Endothelial cell (in vitro differentiated cells): ENCODE results near the gene MAP2K1. TPM values are rescaled to one million over a fixed set of nuclear protein-coding genes. Genes with fewer than 3 reads are reported as not detected.
"Not testable (repeated sequence)": the region's sequence is repeated elsewhere in the genome, so short reads cannot be mapped to it uniquely, and the experiment has no call there.

Experiments used
- DNase-seq: peaks from one replicate; pipeline ENCODE4 v3.0.0; 2021; ENCODE audit warnings: low spot score
- H3K27ac Mint-ChIP-seq: one replicate; pipeline ENCODE4 v1.8.0; 2021; ENCODE audit warnings: mixed read lengths, inconsistent platforms; ENCODE audit not compliant: unreplicated experiment
- H3K27me3 Mint-ChIP-seq: one replicate; pipeline ENCODE4 v1.8.0; 2021; ENCODE audit warnings: mild to moderate bottlenecking, moderate library complexity, mixed read lengths, inconsistent platforms; ENCODE audit not compliant: unreplicated experiment
- H3K36me3 Mint-ChIP-seq: one replicate; pipeline ENCODE4 v1.8.0; 2021; ENCODE audit warnings: mild to moderate bottlenecking, low read depth, mixed read lengths, inconsistent platforms; ENCODE audit not compliant: unreplicated experiment
- H3K4me1 Mint-ChIP-seq: one replicate; pipeline ENCODE4 v1.8.0; 2021; ENCODE audit warnings: mild to moderate bottlenecking, mixed read lengths, inconsistent platforms; ENCODE audit not compliant: unreplicated experiment
- H3K4me3 Mint-ChIP-seq: one replicate; pipeline ENCODE4 v1.8.0; 2021; ENCODE audit warnings: mild to moderate bottlenecking, mixed read lengths, inconsistent platforms; ENCODE audit not compliant: unreplicated experiment
- H3K9me3 Mint-ChIP-seq: one replicate; pipeline ENCODE4 v1.8.0; 2021; ENCODE audit warnings: mixed read lengths, inconsistent platforms; ENCODE audit not compliant: unreplicated experiment
- CTCF ChIP-seq: fragments of 200-600 bp; sonication (generic); IDR thresholded peaks from one replicate; pipeline ENCODE4 v1.5.0; 2021; ENCODE audit warnings: antibody characterized with exemption; ENCODE audit not compliant: unreplicated experiment
- total RNA-seq: library from RNA; stranded (reverse); fragmentation: NEBNext Ultra II Directional; extraction: Animal tissue kit (Norgen Biotek cat#: 25700); gene quantifications from one replicate; pipeline ENCODE4 v1.2.1, GENCODE V29; 2021; ENCODE audit not compliant: unreplicated experiment

MAP2K1 gene
- total RNA-seq, 1 donor from 2014 or later: 139 TPM

- H3K4me1 Mint-ChIP-seq: peaks cover 17% of the 10 kb centered on the region
- H3K27ac Mint-ChIP-seq: peak overlapping the region; percentile 94
- H3K36me3 Mint-ChIP-seq: peaks cover 41% of the 10 kb centered on the region
- DNase-seq: no peak
- H3K27me3 Mint-ChIP-seq: peaks cover 9% of the 10 kb centered on the region
- no peaks in the 10 kb centered on the region for H3K9me3 Mint-ChIP-seq
- TF ChIP-seq CTCF: no peak
- peak overlapping the region; percentile 18 for H3K4me3 Mint-ChIP-seq
Measured at GRCh38 chr15:66459818-66460615, 73.3 kb downstream of the MAP2K1 start.

- peaks cover 17% of the 10 kb centered on the region for H3K4me1 Mint-ChIP-seq
- H3K36me3 Mint-ChIP-seq: peaks cover 41% of the 10 kb centered on the region
- not testable (repeated sequence) for DNase-seq, H3K9me3 Mint-ChIP-seq, H3K4me3 Mint-ChIP-seq, H3K27me3 Mint-ChIP-seq
- peak overlapping the region; percentile 94 for H3K27ac Mint-ChIP-seq
Measured at GRCh38 chr15:66461294-66461693, 74.6 kb downstream of the MAP2K1 start.

- H3K36me3 Mint-ChIP-seq: peaks cover 40% of the 10 kb centered on the region
- no peak overlapping the region for H3K27ac Mint-ChIP-seq
- H3K4me1 Mint-ChIP-seq: peaks cover 17% of the 10 kb centered on the region
- peaks cover 9% of the 10 kb centered on the region for H3K27me3 Mint-ChIP-seq
- no peak for TF ChIP-seq CTCF
- H3K9me3 Mint-ChIP-seq: no peaks in the 10 kb centered on the region
- no peak for DNase-seq
- H3K4me3 Mint-ChIP-seq: peak overlapping the region; percentile 21
Measured at GRCh38 chr15:66461917-66462316, 75.2 kb downstream of the MAP2K1 start.

- TF ChIP-seq CTCF: no peak
- Mint-ChIP-seq H3K9me3 (no peaks in the 10 kb centered on the region), H3K36me3 (peaks cover 40% of the 10 kb centered on the region), H3K4me1 (peaks cover 17% of the 10 kb centered on the region), H3K27ac (no peak overlapping the region), H3K27me3 (peaks cover 9% of the 10 kb centered on the region), H3K4me3 (peak overlapping the region; percentile 47)
- no peak for DNase-seq
Measured at GRCh38 chr15:66462627-66463026, 75.9 kb downstream of the MAP2K1 start.

GRCh38 chr15:66465294-66465693 lies 78.6 kb downstream of the MAP2K1 start:
- Mint-ChIP-seq H3K4me3 (peak overlapping the region; percentile 27), H3K4me1 (peaks cover 17% of the 10 kb centered on the region), H3K36me3 (peaks cover 39% of the 10 kb centered on the region)
- not testable (repeated sequence) for H3K27me3 Mint-ChIP-seq, H3K27ac Mint-ChIP-seq, DNase-seq, H3K9me3 Mint-ChIP-seq

- not testable (repeated sequence) for H3K9me3 Mint-ChIP-seq, H3K27me3 Mint-ChIP-seq, H3K4me3 Mint-ChIP-seq, H3K27ac Mint-ChIP-seq, DNase-seq
- Mint-ChIP-seq H3K36me3 (peaks cover 24% of the 10 kb centered on the region), H3K4me1 (peaks cover 21% of the 10 kb centered on the region)
Measured at GRCh38 chr15:66467162-66468040, 80.7 kb downstream of the MAP2K1 start.

- H3K27ac Mint-ChIP-seq: peak overlapping the region; percentile 61
- peaks cover 41% of the 10 kb centered on the region for H3K4me1 Mint-ChIP-seq
- not testable (repeated sequence) for H3K4me3 Mint-ChIP-seq, H3K27me3 Mint-ChIP-seq, DNase-seq, H3K9me3 Mint-ChIP-seq
- H3K36me3 Mint-ChIP-seq: peaks cover 23% of the 10 kb centered on the region
Measured at GRCh38 chr15:66470825-66471224, 84.1 kb downstream of the MAP2K1 start.
